D721Med (cell line): ENCODE measurements around the gene GATM.
"Not testable (repeated sequence)": the region's sequence is repeated elsewhere in the genome, so short reads cannot be mapped to it uniquely, and the experiment has no call there.

Experiments
- DNase-seq: peaks from one replicate; pipeline ENCODE4 v3.0.0; 2011; ENCODE audit warnings: low spot score; ENCODE audit not compliant: insufficient read length
- FAIRE-seq: peaks from 2 replicates; lab custom pipeline; 2011; peaks lifted over from hg19 to GRCh38; lab: Jason Lieb, UNC
- CTCF ChIP-seq: IDR thresholded peaks from 2 replicates; pipeline ENCODE4 v1.5.1; 2012; ENCODE audit warnings: mild to moderate bottlenecking, control low read depth; ENCODE audit not compliant: insufficient read depth; ENCODE audit errors: missing control alignments

The GATM gene

DNA sequence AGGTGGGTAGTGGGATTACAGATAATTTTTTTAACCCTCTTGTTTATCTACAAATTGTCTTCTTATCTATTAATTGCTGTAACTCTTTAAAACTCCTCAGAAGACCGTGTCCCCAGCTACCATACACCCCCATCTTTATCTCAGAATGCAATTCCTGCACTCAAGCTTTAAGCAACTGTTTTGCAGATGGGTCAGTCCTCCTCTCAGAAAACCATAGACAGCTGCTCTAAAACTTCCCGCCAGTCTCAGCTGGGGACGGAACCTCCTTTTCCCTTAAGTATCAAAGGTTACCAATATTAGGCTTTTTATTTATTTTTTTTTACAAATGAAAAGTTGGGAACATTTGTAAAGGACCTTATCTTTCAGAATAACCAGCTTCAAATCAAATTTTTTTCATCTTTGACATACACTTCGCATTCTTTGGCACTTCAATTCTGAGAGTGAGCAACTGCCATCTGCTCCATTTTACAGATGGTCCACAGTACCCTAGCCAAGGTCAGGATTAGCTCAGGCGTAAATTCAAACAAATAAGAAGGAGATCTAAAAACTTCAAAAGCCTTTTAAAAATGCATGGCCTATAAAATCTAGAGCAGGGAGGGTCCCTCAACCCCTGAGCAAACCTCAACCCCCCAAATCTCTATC, 1.3 kb downstream of the GATM start:
- FAIRE-seq: no peak

GRCh38 chr15:45376300-45376928, 1.9 kb downstream of the GATM start:
- TF ChIP-seq CTCF: no peak
- no peak for DNase-seq
- FAIRE-seq: no peak

More for the DNA sequence above, 1.3 kb downstream of the GATM start:
- TF ChIP-seq CTCF: no peak
- no peak for DNase-seq

DNA sequence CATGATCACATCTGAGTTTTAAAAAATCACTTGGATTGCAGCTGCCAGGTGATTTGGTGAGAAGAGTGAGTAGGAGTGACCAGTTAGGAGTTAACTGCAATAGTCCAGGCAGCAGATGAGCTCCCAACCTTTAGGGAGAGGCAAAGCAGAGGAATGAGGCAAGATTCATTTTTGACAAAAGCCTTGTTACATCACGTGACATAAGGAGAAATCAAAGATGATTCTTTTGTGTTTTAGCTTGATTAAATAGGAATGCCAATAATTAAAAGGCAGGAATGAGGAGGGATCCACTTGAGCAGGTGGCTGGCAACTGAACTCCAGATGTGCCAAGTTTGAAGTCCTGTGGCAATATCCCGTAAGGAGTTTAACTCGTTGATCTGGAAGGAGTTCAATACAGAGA, 2.5 kb downstream of the GATM start:
- TF ChIP-seq CTCF: no peak
- DNase-seq (no peak), FAIRE-seq (no peak)

DNA sequence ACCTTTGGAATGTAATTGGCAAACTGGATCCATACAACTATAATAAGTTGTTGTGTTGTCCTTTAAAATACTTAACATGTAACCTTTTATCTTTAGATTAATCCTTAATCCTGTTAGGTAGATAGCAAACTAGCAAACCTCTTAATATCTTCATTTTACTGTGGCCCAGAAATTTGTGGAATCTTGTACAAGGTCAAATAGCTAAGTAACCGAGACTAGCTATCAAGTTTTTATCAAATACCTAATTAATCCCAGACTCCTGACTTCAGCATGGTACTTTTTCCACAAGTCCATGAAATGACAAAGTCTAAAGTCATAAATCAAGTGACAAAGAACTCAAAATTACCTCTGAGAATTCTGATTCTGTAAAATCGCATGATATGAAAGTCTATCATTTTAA, 4.4 kb downstream of the GATM start:
- FAIRE-seq: no peak

DNA sequence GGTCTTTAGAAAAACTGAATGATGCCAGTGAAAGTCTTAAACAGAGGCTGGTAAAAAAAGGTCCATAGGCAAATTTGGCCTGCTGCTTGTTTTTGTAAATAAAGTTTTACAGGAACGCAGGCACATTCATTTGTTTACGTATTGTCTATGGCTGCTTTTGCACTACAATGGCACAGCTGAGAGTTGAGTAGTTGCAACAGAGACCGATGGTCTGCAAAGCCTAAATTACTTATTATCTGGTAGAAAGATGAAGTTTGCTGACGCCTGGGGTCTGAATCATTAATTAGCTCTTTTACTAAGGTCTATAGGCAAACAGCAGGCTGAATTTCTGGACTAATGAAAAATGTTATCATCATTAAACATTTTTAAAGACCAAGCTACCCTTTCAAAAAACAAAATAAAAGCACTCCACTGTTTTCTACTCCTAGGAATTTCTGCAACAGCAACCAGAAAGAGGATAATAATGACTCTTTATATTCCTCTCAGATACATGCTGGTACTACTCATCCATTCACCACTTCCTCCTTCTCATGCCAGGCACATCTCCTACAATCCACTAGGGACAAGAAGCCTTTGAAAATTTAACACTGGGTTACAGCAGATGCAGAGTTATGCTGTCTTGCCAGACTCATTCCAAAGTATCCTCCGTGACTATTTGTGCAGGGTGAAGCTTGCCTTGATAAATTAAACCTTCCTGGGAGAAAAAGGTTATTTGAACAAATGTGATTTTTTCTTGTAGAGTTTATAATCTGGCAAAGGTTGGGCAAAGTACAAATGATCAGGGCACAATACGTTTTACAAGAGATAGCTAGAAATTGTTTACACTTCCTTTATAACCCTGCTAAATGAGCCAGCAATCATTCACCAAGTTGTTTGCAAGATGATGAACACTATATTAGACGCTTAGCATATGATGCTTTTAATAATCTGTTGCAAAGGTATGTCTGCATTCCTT, 6.0 kb downstream of the GATM start:
- TF ChIP-seq CTCF: no peak
- FAIRE-seq (no peak), DNase-seq (no peak)

More for the DNA sequence above, 4.4 kb downstream of the GATM start:
- DNase-seq: no peak
- no peak for TF ChIP-seq CTCF

DNA sequence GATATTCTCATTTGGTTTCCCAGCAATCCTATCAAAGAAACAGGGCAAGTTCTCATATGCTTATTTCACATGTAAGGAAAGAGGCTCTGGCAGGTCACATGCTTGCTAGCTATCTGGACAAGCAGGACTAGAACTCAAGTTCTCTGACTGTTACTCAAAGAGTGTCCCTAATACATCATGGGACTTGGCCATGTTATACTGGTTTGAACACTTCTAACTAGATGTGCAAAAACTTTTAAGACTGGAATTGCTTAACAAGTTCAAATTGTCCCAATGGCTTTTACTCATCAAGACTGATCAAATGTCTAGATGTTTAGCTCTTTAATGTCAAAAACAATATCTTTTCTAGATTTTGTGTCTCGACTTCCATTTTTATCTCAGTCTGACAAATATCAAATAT, 6.8 kb downstream of the GATM start:
- DNase-seq: no peak
- no peak for TF ChIP-seq CTCF
- no peak for FAIRE-seq

DNA sequence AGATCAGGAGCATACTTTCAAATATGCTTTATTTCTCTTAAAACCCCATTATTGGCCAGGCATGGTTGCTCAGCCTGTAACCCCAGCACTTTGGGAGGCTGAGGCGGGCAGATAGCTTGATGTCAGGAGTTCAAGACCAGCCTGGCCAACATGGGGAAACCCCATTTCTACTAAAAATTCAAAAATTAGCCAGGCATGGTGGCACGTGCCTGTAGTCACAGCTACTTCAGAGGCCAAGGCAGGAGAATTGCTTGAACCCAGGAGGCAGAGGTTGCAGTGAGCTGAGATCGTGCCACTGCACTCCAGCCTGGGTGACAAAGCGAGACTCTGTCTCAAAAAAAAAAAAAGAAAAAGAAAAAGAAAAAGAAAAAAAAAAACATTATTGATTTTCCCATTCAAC, 8.3 kb downstream of the GATM start:
- not testable (repeated sequence) for DNase-seq, FAIRE-seq

DNA sequence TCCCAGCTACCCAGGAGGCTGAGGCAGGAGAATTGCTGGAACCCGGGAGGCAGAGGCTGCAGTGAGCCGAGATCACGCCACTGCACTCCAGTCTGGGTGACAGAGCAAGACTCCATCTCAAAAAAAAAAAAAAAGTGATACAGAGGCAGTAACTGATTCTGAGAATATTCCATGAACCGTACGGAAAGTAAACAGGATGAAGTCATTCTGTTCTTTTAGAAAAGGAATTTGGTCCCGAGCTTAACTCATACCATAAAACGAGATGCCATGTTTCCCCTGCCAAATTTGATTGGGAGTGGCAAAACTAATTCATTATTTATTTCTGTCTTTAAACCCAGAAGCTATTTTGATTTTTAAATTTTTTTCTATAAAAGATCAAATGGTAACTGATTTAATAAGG, 11.1 kb downstream of the GATM start:
- not testable (repeated sequence) for DNase-seq, FAIRE-seq
